GM18526 (cell line): ENCODE results near the gene CFAP206.

Experiments
- POLR2A ChIP-seq: IDR thresholded peaks from 3 replicates; pipeline ENCODE4 v1.6.1; 2011; ENCODE audit not compliant: insufficient read length; ENCODE audit errors: extremely low read depth

CFAP206 gene

GRCh38 chr6:87407901-87408720, at the start of gene CFAP206:
Gene CFAP206 (plus strand): TSS chr6:87407972. CDS start chr6:87409840, 1,868 bp downstream.
- TF ChIP-seq POLR2A, result no peak

DNA sequence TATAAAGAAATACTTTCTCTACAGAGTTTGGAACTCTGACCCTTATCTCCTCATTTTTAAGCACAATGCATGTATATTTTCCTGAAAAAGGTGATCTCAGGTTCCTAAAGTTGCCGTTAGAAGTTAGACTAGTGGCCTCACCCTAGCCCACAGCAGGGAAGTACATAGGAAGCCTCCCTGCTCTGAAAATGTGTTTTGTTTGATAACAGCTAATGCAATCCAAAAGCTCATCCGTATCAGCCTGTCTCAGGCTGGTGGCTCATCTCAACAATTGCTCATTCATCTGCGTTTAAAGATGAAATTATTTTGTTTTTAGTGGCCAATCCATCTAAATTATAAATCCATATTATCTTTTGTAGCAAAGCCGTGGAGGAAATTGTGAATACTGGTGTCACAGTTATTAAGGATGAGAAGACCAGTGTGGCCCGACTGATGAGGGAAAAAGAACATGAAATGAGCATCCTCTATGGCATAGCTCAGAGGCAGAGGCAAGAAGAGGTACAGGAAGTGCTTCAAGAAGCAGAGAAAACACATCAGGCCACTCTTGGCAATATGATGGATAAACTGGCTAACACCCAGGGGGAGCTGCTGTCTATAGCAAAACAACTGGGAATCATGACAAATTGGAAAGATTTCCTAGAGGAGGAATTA, 43.0 kb upstream of the CFAP206 start:
- TF ChIP-seq POLR2A, result no peak

- TF ChIP-seq POLR2A, result no peak
These were observed 41.5 kb upstream of the CFAP206 start for GRCh38 chr6:87366072-87366827.

GRCh38 chr6:87366899-87367298, 40.9 kb upstream of the CFAP206 start:
- no peak for TF ChIP-seq POLR2A

GRCh38 chr6:87373377-87373776, 34.4 kb upstream of the CFAP206 start:
- TF ChIP-seq POLR2A, result no peak

DNA sequence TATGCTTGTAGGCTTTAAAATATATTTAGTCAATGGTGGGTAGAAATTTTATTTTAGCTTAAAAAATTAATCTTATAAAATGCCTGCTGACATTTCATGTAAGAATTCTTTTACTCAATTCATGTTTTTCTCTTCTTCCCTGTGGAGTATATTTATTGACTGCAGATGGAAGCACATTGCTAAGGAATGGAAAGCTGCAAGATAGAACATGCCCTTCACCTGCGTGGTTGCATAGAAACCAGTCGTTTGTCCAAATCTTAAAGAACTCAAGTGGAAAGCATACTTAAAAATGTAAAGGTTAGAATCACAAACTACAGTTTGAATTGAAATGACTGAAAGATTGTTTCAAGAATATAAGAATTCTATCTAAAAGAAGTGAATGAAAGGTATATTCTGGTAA, 32.5 kb upstream of the CFAP206 start:
- TF ChIP-seq POLR2A, result no peak

- TF ChIP-seq POLR2A, result no peak
These were observed 31.1 kb upstream of the CFAP206 start for GRCh38 chr6:87376643-87377042.

GRCh38 chr6:87378947-87379346, 28.8 kb upstream of the CFAP206 start:
- TF ChIP-seq POLR2A, result no peak

DNA sequence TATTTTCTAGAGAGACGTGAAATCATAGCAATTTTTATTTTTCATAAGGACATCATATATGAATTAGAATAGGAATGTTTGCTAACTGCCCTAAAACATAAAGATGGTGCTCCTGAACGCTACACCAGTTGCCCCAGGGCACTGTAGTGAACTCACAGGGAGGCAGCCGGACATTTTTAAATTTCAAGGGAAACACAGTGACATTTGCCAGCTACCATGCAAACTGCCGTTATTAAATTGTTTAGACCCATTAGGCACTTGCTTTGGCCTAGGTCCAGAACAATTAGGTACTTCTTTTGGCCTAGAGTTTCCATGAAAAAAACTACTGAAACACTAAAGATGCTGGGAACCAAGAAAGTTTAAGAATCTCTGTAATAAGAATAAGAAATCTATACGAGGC, 24.9 kb upstream of the CFAP206 start:
- no peak for TF ChIP-seq POLR2A

DNA sequence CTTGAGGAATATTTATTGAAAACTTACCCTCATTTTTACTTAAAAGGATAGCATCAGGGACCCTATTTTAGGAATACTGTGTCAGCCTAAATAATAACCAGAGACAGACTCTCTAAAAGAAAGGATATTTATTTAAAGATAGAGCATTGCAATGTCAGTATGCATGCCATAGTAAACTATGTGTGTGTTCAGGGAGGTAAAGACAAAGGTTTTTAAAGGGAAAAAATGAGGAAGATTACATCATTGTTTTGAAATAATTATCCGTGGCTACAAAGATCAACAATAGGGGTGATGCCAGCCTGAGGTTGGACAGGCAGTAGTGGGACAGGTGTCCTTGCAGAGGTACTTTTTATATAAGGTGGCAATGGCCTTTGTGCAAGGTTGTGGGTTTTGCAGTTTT, 23.7 kb upstream of the CFAP206 start:
- no peak for TF ChIP-seq POLR2A

- TF ChIP-seq POLR2A, result no peak
These were observed 23.3 kb upstream of the CFAP206 start for GRCh38 chr6:87384449-87384848.

DNA sequence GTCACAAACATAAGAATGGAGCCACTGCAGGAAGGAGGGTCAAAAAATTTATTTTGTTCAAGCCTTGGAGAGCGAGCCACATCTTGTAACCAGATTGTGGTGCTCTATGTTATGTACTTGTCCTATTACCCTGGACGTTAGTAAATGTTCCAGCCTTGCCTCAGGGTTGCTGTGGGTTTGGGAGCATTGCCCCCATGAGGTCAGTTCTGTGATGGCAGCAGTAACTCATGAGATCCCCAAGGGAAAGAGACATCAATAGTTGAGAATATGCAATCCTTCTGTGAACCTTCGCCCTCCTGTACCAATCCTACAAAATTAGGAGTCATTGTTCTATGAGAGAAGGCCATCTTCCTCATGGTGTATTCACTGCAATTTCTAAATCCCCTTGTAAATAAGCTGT, 16.4 kb upstream of the CFAP206 start:
- TF ChIP-seq POLR2A, result no peak

DNA sequence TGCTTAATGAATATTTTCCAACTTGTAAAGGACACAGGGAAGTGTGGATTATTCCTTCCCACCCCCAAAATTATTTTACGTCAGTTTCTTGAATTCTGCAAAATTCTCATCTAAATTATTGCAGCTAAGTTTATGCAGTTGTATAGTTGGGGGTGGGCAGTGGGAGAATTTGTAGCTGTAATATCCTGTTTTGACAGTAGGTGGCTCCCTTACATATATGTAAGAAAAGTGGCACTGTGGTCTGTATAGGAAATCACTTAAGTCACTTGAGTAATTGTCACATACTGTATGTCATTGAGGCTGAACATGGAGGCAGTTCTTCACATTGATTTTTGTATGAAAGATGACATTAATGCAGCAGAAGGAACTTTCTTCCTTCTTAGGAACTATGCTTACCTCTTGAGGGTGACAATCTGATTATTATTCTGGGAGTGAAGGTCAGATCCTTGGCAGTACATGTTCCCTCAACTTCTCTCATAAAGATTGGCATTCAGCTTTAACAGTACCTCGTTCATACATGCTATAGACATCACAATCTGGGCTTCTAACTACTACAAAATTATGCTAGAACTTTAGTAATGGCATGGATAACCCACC, 14.6 kb upstream of the CFAP206 start:
- TF ChIP-seq POLR2A, result no peak

DNA sequence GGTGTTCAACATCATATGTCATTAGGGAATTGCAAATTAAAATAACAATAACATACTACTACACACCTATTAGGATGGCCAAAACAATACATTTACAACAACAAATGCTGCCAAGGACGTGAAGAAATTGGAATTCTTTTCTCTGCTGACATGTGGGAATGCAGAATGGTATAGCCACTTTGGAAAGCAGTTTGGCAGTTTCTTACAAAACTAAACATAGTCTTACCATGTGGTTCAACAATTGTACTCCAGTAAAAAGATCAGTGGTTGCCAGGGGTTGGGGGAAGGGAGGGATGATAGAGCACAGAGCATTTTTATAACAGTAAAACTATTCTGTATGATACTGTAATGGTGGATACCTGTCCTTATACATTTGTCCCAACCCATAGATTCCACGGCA, 12.3 kb upstream of the CFAP206 start:
- no peak for TF ChIP-seq POLR2A

DNA sequence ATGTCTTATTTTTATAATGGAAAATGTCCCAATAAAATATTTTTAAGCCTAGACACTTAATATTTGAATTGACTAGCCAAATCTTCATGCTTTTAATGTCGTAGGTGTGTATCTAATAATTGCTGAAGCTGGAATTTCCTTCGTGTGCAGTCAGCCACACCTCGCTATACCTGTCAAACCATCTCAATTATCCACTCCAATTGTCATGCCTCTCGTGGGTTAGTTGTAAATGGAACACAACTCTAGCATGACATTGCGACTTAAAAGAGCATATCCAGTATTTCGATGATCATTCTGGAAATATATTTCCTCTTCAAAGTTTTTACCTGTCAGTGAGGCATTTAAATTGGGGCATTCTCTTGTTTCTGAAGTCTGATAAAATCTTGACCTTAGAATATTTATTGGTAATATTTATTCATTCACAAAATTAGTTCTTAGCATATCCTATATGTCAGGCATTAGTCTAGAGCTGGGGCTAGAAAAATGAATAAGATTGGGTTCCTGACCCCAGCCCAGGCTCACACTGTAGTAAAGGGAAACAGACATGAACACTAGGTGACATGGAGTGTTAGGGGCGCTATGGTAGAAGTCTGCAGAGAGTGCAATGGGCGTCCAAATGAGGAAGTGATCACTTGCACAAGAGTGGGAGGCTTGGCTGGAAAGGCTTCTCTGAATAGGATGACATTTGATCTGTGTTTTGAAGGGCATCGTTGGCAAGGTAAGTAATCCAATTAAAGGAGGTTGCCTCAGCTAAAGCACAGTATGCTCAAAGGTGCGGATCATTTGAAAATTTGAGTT, 11.0 kb upstream of the CFAP206 start:
- TF ChIP-seq POLR2A, result no peak
